ENCODE measurements around the gene ZNF507. TPM values are rescaled to one million over a fixed set of nuclear protein-coding genes. Genes with fewer than 3 reads are reported as not detected.

Gene ZNF507
- total RNA-seq, 1 donor from 2014 or later = 22.4 TPM

GRCh38 chr19:32354345-32354744 lies 8.9 kb downstream of the ZNF507 start:
- TF ChIP-seq CTCF (IDR thresholded peaks at IDR 0.05) = no peak
- no peaks in the 10 kb centered on the region for H3K27me3 Mint-ChIP-seq (ENCODE audit: unreplicated experiment)
- no peaks in the 10 kb centered on the region for H3K9me3 Mint-ChIP-seq (ENCODE audit: unreplicated experiment)
- DNase-seq (ENCODE audit: extremely low spot score, unreplicated experiment) = no peak
- no peak overlapping the region for H3K4me3 Mint-ChIP-seq (ENCODE audit: unreplicated experiment)
- peaks cover 25% of the 10 kb centered on the region for H3K4me1 Mint-ChIP-seq (ENCODE audit: unreplicated experiment)
- H3K36me3 Mint-ChIP-seq (ENCODE audit: unreplicated experiment) = peaks cover 45% of the 10 kb centered on the region
- no peak overlapping the region for H3K27ac Mint-ChIP-seq (ENCODE audit: unreplicated experiment)

GRCh38 chr19:32355309-32355708 lies 9.9 kb downstream of the ZNF507 start:
- H3K9me3 Mint-ChIP-seq (ENCODE audit: unreplicated experiment) = no peaks in the 10 kb centered on the region
- no peak overlapping the region for H3K27ac Mint-ChIP-seq (ENCODE audit: unreplicated experiment)
- DNase-seq (ENCODE audit: extremely low spot score, unreplicated experiment) = no peak
- peaks cover 19% of the 10 kb centered on the region for H3K4me1 Mint-ChIP-seq (ENCODE audit: unreplicated experiment)
- H3K4me3 Mint-ChIP-seq (ENCODE audit: unreplicated experiment) = no peak overlapping the region
- no peaks in the 10 kb centered on the region for H3K27me3 Mint-ChIP-seq (ENCODE audit: unreplicated experiment)
- no peak for TF ChIP-seq CTCF (IDR thresholded peaks at IDR 0.05)
- peaks cover 35% of the 10 kb centered on the region for H3K36me3 Mint-ChIP-seq (ENCODE audit: unreplicated experiment)

- Mint-ChIP-seq H3K27ac (ENCODE audit: unreplicated experiment) (no peak overlapping the region), H3K4me3 (ENCODE audit: unreplicated experiment) (no peak overlapping the region), H3K36me3 (ENCODE audit: unreplicated experiment) (peaks cover 32% of the 10 kb centered on the region), H3K4me1 (ENCODE audit: unreplicated experiment) (peaks cover 1% of the 10 kb centered on the region), H3K9me3 (ENCODE audit: unreplicated experiment) (no peaks in the 10 kb centered on the region), H3K27me3 (ENCODE audit: unreplicated experiment) (no peaks in the 10 kb centered on the region)
- peak; percentile 45 for TF ChIP-seq CTCF (IDR thresholded peaks at IDR 0.05)
- DNase-seq (ENCODE audit: extremely low spot score, unreplicated experiment) = no peak
Measured at GRCh38 chr19:32357720-32358119, 12.3 kb downstream of the ZNF507 start.

GRCh38 chr19:32358321-32358720 lies 12.9 kb downstream of the ZNF507 start:
- DNase-seq (ENCODE audit: extremely low spot score, unreplicated experiment) = no peak
- Mint-ChIP-seq H3K27me3 (ENCODE audit: unreplicated experiment) (no peaks in the 10 kb centered on the region), H3K4me3 (ENCODE audit: unreplicated experiment) (no peak overlapping the region), H3K9me3 (ENCODE audit: unreplicated experiment) (no peaks in the 10 kb centered on the region), H3K4me1 (ENCODE audit: unreplicated experiment) (peaks cover 1% of the 10 kb centered on the region), H3K36me3 (ENCODE audit: unreplicated experiment) (peaks cover 29% of the 10 kb centered on the region), H3K27ac (ENCODE audit: unreplicated experiment) (no peak overlapping the region)
- no peak for TF ChIP-seq CTCF (IDR thresholded peaks at IDR 0.05)

- TF ChIP-seq CTCF (IDR thresholded peaks at IDR 0.05) = no peak
- no peaks in the 10 kb centered on the region for H3K9me3 Mint-ChIP-seq (ENCODE audit: unreplicated experiment)
- DNase-seq (ENCODE audit: extremely low spot score, unreplicated experiment) = no peak
- no peak overlapping the region for H3K27ac Mint-ChIP-seq (ENCODE audit: unreplicated experiment)
- H3K36me3 Mint-ChIP-seq (ENCODE audit: unreplicated experiment) = peaks cover 29% of the 10 kb centered on the region
- H3K4me3 Mint-ChIP-seq (ENCODE audit: unreplicated experiment) = no peak overlapping the region
- no peaks in the 10 kb centered on the region for H3K27me3 Mint-ChIP-seq (ENCODE audit: unreplicated experiment)
- peaks cover 1% of the 10 kb centered on the region for H3K4me1 Mint-ChIP-seq (ENCODE audit: unreplicated experiment)
Measured at GRCh38 chr19:32359581-32359980, 14.2 kb downstream of the ZNF507 start.
